Measurements from ENCODE around the gene CCBE1.
A peak's percentile ranks its signal among the peaks of the same experiment; 100 is the strongest.

Gene CCBE1

DNA sequence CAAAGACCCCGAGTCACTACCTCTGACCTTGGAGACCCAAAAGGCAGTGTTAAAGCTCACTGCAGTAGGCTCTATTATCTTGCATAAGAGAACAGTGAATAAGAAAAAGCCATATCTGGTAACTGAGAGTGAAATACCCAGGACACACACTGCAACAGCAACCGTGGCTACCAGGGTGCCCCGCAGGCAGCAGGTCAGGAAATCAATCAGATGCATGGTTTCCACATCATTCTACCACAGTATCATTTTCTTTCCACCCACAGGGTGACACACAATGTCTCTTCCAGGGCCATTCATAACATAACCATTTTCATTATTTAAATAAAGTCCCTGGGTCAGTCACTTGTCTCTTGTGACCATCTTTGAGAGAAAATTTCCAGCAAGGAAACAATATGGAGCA lies 131.3 kb downstream of the CCBE1 start:
- no peak for DNase-seq

DNA sequence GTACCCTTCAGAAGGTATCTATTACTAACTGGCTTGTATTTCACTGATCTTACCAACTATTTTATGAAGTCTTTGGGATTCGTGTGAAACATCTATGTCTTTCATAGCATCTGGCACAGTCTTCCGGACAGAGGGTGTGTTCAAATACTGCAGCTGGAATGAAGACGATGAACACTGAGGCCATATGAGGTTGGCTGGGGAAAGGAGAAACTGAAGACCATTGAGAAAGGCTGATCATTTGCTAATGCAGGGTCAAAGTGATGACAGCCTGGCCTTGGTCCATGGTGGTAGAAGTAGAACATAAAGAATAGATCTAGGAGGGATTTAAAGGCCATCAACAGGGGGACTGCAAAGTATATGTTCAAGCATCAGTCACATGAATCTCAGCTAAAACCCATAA lies 132.7 kb downstream of the CCBE1 start:
- DNase-seq, result no peak

DNA sequence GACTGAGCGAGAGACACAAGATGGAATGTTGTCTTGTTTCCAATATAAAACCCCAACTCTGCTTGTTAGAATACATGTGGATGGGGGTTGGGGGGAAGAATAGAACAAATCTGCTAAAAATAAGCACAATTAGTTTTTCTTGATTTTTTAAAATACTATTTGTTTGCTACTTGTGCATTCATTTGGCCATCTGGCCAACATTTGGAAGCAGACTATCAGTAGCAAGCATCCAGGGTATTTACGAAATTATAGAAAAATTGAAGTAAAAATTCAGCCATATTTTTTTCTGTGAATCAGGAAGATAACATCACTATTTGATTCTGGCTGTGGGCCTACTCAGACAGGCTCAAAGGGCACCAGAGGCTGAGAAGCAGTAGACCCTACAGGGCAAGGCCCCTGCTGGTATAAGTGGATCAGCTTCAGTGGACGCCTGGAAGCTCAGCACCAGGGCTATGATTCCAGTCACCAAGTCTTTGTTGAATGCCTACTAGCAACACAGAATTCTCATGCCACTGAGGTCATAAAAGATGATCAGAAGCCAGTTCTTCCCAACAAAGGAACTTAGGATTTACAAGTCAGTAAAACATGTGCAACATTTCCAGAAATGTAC lies 133.9 kb downstream of the CCBE1 start:
- no peak for DNase-seq

DNA sequence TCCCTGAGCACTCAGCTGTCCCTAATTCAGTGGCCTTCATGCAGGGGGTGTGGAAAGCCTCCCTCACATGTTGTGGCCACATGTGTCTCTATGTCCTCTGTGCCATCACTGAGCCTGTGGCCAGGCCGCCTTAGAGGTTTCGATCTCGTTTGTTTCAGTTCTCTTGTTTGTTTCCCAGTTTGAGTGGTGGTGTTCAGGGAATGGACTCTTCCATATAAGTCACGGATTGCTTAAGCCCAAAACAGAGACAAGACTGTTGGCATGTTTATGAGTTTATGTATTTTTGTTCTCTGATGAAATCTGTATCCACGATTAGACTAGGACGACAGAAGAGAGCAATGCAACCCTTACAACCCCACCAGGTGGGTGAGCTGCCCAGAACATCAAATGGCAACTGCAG lies 134.5 kb downstream of the CCBE1 start:
- no peak for DNase-seq

DNA sequence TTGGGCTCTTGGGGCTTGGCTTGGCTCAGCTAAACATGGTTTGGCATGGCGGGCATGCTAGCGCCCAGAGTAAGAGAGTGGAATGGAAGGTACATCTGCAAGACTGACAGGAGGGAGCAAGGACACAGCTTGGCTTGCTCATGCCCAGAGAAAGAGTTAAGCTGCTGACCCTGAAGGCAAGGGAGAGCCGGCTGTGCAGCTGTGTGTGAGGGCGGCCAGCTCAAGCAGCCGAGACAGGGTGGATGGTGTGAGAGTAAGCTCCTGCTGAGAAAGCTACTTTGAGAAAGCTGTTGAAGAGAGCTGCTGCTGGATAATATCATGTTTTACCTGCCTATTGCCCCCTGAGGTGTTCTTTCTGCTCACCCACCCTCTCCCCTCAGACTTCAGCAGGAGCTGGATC lies 135.6 kb downstream of the CCBE1 start:
- DNase-seq, result no peak

DNA sequence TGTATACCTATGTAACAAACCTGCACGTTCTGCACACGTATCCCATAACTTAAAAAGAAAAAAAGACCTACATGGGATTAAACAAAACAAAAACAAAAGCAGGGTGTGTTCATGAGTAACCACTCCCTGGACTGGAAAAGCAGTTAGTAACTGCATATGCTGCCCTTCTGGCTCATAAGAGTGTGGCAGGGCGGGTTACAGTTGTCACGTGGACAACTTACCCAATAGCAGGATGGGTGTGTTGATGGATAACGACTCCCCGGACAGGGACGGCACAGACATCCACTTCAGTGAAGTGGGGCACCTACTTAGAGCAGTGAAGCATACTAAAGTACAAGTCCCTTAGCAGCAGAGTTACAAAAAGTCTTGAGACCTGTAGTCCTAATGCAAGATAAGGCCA lies 136.7 kb downstream of the CCBE1 start:
- no peak for DNase-seq

DNA sequence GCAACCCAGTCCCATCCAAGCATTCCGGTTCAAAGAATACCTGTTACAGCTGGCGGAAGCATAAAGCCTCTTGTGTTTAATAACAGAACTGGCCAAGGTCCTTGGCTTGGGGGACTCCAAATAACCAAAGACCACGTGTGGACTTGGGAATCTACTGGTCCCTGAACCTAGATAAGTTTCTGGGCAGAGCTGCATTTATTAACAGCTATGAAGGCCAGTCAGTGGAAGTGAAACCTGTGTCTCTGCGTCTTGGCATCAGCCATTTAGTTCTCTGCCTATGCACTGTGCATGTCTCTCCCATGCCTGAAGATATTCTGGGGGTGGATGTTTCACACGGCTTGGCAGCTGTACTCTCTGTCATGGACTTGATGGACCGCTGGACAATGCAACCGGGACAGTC lies 137.7 kb downstream of the CCBE1 start:
- DNase-seq, result no peak

DNA sequence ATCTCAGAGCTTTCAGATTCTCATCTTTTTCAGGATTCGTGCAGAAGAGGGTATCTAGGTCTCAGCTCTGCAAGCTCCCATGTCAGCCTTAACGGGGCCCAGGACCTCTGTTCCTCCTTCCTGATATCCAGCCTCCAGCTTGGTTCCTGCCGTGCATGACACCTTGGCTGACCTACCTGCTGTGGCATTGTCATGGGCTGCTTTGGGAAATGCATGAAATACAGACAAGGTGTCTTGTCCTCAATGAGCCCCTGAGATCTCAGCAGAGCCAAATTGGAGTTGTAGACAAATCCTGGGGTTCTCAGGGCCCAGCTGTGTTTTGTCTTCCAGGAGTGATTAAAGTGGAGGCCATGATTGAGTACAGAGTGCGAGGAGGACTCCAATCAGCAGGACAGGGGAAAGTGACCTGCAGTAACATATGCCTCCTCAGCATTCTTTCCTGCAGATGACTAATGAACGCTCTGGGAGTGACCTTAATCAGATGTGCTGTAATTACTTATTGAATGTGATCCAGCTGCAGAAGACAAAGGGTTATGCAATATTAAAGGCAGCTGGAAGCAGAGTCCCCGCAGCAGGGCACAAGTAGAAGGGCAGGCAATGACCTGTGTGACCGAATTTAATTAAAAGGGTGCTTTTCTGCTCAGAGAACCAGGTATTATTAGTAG lies 141.1 kb downstream of the CCBE1 start:
- no peak for DNase-seq

DNA sequence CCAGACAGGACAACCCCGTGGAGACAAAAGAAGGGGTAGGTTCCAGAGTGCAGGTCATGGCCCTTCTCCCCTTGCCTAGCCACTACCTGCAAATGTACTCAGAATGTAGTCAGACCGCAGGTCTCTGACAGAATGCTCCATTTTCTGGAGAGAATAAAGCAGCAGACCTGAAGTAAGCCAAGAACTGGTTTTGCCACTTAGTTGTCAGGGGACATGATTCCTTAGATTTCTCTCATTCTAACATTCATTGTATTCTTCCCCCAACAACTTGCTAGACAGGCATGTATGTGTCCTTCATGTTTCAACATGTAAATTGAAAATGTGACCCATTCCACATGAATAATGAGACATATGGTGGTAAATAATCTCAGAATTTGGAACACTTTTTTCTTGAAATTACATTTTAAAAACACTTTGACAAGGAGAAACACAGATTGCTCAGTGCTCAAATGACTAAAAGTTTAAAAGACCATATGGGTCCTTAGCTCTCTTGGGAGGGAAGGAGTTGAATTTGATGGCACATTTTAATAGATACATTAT lies 142.4 kb downstream of the CCBE1 start:
- no peak for DNase-seq

DNA sequence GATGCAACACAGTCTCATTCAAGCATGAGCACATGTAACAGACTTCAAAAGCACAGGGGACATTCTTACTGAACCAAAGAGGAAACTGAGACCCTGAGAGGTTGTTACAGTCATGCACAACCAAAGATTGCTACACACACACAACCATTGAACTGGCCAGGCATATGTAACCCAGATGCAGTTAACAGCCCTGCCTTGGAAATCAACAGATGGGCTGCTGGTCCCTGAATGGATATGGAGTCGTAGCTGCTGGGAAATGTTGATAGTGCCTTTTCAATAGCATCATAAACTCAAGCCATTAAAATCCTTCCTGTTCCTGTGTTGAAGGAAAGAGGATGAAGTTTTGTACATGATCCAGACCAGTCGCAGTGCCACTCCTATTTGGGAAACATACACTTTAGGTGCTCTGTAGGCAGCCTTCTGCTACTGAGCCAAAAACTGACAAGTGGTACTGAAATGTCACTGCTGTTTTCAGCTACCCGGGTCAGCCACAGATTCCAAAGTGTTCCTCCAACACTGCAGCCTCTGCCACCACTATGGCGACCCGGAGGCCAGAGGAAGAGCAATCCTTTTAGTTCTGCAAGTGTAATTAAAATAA lies 143.9 kb downstream of the CCBE1 start:
- DNase-seq, result no peak

DNA sequence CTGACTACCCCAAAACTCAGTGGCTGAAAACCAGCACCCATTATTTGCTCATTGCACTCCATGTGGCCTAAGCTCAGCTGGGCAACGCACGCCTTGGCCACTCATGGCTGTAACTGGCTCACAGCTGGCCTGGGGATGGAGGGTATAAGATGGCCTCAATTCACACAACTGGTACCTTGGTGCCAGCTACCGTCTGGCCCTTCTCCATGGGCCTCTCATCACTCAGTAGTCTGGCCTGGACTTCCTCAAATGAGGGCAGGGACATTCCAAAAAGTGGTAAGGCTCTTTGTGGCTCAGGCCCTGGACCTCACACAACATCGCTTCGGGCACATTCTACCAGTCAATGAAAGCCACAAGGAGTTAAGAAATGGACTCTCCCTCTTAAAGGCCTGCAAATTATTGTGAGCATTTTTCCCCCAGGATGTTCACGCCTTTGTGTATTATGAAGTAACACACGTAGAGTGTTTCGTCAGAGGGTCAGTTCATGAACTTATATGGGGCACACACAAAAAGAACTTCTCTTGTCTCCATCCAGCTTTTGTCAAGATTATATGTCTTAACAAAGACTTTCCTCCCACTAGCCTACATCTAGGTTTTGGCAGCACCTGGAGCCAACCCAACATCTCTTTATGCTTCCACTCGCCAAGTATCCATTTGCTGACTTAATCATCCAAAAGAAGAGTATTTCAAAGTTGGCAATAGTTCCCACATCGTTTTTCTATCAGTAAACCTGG lies 145.2 kb downstream of the CCBE1 start:
- DNase-seq, result no peak

DNA sequence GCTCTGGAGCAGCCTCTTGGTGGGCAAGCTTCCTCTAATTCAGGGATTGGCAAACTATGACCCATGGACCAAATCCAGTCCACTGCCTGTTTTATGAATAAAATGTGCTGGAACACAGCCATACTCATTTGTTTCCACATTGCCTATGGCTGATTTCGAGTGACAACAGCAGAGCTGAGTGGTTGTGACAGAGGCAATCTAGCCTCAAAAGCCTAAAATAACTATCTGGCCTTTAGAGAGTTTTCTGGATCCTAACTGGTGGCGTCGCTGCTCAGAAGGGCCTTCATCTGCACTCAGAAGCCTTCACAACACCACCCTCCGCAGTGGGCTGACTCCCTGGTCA lies 147.1 kb downstream of the CCBE1 start:
- no peak for DNase-seq

DNA sequence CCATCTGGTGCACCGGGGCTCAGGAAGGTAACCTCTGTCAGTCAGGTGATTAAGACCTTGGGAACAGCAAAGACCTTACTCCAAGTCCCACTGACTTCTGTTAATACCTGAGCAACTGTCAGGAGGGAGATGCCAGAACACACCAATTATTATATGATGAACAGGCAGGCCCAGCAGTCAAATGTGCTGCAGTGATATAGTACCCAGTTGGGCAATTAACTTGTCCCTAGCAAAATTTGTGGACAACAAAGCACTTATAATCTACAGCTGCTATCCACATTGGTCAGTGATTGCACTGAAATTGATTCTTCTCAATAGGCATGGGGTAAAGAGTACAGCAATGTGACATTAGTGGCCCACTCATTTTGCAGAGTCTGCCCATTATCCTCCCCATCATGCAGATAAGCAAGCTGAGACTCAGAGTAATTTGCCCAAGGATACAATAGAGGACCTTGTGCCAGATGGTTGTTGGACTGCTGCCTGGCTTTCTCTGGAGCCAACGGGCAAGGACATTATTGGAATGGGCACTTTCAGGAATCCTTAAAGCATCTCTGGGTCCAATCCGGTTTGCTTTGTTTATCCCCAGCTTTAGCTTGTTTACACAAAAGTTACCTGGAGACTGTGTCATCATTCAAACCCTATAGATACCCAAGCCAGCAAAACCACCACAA lies 147.6 kb downstream of the CCBE1 start:
- no peak for DNase-seq

DNA sequence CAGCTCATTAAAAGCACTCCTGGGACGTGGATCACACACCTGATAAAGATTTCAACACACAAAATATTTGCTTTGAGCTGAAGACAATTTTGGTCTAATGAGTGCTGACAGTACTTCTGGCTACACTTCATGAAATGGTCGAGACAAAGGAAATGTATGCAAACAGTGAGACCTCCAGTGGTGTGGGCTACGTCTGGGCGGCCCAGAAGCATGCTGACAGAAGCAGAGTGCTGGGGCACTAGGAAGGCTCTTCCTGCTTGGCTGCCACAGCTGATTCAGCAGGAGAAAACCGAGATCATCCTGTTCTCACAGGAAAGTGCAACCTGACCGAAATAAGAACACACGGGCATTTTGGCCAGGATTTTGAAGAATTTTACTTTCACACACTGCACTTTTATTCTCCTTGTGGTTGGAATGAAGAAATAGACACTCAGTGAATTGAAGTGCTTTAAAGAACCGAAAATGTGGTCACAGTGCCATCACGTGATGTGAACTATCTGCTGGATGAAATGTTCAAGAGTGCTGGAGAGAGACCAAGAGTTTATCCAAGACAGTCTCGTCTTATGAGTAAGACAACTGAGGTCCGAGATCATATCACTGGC lies 149.5 kb downstream of the CCBE1 start:
- DNase-seq, result no peak

DNA sequence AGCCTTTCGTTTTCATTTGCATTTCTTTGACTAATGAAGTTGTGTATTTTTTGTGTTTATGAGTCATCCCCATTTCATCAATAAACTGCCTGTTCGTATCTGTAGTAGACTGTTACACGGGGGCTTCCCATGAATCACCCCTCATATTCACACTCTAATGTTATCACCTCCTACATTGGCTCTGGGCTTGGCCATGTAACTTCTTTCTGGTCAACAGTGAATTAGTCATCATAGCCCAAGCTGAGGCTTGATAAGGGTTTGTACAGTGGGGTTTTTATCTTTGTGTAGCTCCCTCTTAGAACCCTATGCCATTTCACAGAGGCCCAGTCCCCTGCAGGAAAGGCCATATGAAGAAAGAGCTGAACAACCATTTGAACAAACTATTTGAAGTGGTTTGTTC lies 151.0 kb downstream of the CCBE1 start:
- DNase-seq, result no peak

DNA sequence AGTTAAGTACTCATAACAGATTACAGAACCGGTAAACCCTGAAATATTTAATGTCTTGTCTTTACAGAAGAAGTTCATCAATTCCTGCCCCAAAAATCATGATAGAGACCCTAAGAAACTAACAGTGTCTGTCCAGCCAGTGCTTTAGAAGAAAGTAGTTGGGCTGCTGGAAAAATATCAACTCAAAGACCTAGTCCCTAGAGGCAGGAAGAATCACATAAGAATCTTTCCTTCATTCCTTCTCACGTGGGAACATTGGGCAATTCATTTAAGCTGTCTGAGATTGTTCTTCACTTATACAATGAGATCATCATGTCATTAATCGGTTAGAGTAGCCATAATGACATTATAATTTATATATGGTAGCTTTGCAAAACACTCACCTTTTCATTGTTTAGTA lies 156.4 kb downstream of the CCBE1 start:
- no peak for DNase-seq

DNA sequence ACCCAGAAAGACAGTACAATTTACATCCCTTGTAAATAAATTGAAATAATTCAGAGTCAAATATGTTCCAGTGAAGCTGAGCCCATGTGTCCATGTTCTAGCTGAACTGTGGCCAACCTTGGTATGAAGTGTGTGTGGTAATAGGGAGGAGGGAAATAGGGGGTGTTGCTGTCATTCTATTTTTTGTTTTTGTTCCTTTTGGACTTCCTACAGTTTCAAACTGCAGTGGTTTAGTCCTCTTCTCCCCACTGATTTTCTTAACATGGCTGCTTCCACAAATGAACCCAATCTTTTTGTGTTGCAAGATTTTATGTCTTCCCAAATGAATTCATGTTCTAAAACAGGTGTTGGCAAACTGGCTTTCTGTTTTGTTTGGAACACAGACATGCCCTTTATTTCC lies 156.9 kb downstream of the CCBE1 start:
- no peak for DNase-seq

DNA sequence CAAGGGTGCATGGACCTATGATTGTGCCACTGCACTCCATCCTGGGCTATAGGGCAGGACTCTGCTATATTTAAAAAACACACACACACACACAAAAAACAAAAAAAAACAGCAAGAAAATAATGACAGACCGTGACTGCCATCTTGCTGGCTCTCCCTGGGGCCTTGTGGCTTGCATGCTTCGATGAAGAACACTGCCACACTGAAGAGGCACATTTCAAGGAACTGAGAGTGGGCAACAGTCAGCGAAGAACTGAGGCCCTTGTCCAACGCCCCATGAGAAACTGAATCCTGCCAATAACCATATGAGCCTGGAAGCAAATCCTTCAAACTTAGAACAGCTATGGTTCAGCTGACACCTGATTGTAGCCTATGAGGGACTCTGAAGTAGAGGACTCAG lies 158.1 kb downstream of the CCBE1 start:
- no peak for DNase-seq

DNA sequence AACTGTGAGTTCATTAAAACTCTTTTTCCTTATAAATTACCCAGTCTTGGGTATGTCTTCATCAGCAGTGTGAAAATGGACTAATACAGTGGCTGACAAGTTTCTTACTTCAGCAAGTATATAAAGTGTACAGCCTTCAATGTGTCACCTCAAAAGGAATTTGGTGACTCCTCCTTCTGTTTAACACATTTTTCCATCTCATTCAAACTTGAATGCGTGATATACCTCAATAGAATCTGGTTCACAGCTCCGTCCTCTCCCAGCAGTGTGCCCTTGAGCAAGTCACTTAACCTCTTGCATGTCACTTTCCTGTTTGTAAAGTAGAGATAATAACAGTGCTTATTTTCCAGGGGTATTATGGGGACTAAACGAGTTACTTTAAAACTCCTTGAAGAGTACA lies 159.6 kb downstream of the CCBE1 start:
- DNase-seq, result no peak

DNA sequence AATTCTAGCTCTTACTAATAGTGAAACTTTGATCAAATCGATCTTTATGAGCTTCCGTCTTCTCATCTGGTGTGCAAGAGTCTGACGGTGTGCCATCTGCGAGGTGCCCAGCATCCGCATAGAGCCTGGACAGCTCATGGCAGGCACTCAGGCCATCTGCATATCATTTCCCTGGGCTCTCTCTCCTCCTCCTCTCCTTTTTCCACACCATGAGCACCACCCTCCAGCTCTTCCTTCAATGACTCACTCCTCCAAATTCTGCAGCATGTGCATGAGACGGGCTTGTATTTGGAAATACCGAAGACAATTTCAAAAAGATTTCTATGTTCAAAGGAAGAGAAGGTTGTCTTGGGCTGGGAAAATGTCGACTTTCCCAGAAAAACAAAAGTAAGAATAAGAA lies 161.1 kb downstream of the CCBE1 start:
- peak; percentile 22 for DNase-seq

DNA sequence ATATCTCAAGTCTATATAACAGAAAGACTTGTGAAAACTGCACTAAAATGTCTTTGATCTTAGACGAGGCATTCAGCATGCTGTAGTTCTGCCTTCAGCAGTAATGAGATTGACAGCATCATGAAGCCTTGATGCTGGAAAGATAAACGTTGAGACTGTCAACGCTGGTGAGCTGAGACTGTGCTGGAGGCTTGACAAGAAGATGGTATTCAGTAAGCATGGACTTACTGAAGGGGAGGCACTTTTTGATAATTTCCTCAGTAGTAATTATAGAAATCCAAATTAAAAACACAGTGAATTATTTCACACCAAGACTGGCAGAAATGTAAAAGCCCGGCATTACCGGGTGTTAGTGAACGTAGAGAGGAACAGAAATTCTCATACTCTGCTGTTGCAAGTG lies 162.2 kb downstream of the CCBE1 start:
- DNase-seq, result no peak

DNA sequence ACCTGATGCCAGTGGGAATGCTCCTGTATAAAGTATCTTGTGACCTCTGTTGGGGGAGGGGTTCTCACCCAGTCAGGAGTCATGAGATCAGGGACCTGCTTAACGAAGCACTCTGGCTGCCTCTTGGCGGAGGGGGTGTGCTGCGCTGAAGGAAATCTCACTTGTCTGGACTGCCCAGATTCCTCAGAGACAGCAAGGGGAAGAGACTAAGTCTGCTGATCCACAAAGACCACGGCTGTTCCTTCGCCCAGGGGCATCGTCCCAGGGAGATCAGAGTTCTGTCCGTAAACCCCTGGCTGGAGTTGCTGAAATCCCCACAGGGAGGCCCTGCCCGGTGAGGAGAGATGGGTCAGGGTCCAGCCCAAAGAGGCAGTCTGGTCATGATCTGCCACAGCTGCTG lies 168.4 kb downstream of the CCBE1 start:
- no peak for DNase-seq

All from amniotic stem cell (primary cell).